HG03575 (cell line): Measurements from ENCODE around the gene JDP2.

ENCODE experiments used
- ATAC-seq: cut with Tn5 transposase; IDR thresholded peaks from one replicate; pipeline ENCODE4 v1.9.1; 2021; ENCODE audit not compliant: unreplicated experiment, insufficient number of reproducible peaks, low FRiP score; ENCODE audit errors: extremely low read depth

Gene JDP2

GRCh38 chr14:75450381-75451276 is 22.8 kb downstream of the JDP2 start:
- no peak for ATAC-seq

GRCh38 chr14:75452324-75452723 is 24.5 kb downstream of the JDP2 start:
- no peak for ATAC-seq

- no peak for ATAC-seq
Observed at GRCh38 chr14:75452900-75453816, 25.3 kb downstream of the JDP2 start.

GRCh38 chr14:75453817-75454434 is 26.1 kb downstream of the JDP2 start:
- ATAC-seq = no peak

GRCh38 chr14:75454963-75455546 is 27.2 kb downstream of the JDP2 start:
- no peak for ATAC-seq

- no peak for ATAC-seq
Observed at GRCh38 chr14:75456069-75456996, 28.5 kb downstream of the JDP2 start.

- no peak for ATAC-seq
Observed at GRCh38 chr14:75456997-75457335, 29.1 kb downstream of the JDP2 start.

GRCh38 chr14:75457648-75458165 is 29.9 kb downstream of the JDP2 start:
- no peak for ATAC-seq

- no peak for ATAC-seq
Observed at GRCh38 chr14:75458305-75458704, 30.5 kb downstream of the JDP2 start.

- no peak for ATAC-seq
Observed at GRCh38 chr14:75459099-75459741, 31.4 kb downstream of the JDP2 start.

- no peak for ATAC-seq
Observed at GRCh38 chr14:75459791-75460190, 32.0 kb downstream of the JDP2 start.

- no peak for ATAC-seq
Observed at GRCh38 chr14:75460394-75460793, 32.6 kb downstream of the JDP2 start.

GRCh38 chr14:75461303-75461702 is 33.5 kb downstream of the JDP2 start:
- ATAC-seq = no peak

- no peak for ATAC-seq
Observed at GRCh38 chr14:75461755-75462349, 34.0 kb downstream of the JDP2 start.

GRCh38 chr14:75464626-75465025 is 36.8 kb downstream of the JDP2 start:
- no peak for ATAC-seq

GRCh38 chr14:75467763-75468162 is 39.9 kb downstream of the JDP2 start:
- no peak for ATAC-seq

- ATAC-seq = no peak
Observed at GRCh38 chr14:75469164-75469563, 41.3 kb downstream of the JDP2 start.
